ENCODE data around the gene CPT1B.
"Not testable (repeated sequence)": the region's sequence is repeated elsewhere in the genome, so short reads cannot be mapped to it uniquely, and the experiment has no call there.

The CPT1B gene

DNA sequence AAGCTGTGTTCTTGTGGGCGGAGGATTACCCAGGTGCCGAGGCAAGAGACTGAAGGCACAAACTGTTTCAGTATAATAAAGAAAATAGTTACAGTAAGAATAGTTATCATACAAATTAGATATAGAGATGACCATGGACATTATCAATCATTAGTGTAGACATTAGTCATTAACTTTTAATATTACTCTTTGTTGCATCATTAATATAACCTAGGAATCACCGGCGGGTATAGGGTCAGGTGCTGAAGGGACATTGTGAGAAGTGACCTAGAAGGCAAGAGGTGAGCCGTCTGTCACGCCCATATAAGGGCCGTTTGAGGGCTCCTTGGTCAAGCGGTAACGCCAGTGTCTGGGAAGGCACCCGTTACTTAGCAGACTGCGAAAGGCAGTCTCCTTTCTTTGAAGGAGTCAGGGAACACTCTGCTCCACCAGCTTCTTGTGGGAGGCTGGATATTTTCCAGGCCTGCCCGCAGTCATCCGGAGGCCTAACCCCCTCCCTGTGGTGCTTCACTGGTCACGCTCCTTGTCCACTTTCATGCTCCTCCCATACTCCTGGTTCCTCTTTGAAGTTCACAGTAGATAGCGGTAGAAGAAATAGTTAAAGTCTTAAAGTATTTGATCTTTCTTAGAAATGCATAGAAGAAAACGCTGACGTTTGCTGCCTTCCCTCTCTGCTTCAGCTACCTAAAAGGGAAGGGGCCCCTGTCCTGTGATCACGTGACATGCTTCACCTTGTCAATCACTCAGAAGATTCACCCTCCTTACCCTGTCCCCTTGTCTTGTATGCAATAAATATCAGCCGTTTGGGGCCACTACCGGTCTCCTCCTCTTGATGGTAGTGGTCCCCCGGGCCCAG, 44.1 kb downstream of the CPT1B start:
- Histone ChIP-seq H3K4me1 (ENCODE audit: control insufficient read depth in 1 of 2, insufficient read depth in 2 of 2, low read length in 2 of 2) (peaks cover 19 to 20% of the 10 kb centered on the region in 2 donors), H3K27ac (ENCODE audit: low read depth, low read length) (peak overlapping the region; percentile 26), H3K9ac (ENCODE audit: low read depth in 1 of 2, low read length in 2 of 2) (peak overlapping the region in 1 of 2 donors; percentile 18)
- H3K9me3 ChIP-seq (ENCODE audit: control insufficient read depth in 1 of 2, low read length in 2 of 2); H3K36me3 ChIP-seq (ENCODE audit: control insufficient read depth in 1 of 2, insufficient read depth in 2 of 2, low read length in 2 of 2); H3K4me3 ChIP-seq (ENCODE audit: low read depth in 1 of 2, low read length in 2 of 2); H3K27me3 ChIP-seq (ENCODE audit: control insufficient read depth in 1 of 2, insufficient read depth in 2 of 2, low read length in 2 of 2): not testable (repeated sequence)

DNA sequence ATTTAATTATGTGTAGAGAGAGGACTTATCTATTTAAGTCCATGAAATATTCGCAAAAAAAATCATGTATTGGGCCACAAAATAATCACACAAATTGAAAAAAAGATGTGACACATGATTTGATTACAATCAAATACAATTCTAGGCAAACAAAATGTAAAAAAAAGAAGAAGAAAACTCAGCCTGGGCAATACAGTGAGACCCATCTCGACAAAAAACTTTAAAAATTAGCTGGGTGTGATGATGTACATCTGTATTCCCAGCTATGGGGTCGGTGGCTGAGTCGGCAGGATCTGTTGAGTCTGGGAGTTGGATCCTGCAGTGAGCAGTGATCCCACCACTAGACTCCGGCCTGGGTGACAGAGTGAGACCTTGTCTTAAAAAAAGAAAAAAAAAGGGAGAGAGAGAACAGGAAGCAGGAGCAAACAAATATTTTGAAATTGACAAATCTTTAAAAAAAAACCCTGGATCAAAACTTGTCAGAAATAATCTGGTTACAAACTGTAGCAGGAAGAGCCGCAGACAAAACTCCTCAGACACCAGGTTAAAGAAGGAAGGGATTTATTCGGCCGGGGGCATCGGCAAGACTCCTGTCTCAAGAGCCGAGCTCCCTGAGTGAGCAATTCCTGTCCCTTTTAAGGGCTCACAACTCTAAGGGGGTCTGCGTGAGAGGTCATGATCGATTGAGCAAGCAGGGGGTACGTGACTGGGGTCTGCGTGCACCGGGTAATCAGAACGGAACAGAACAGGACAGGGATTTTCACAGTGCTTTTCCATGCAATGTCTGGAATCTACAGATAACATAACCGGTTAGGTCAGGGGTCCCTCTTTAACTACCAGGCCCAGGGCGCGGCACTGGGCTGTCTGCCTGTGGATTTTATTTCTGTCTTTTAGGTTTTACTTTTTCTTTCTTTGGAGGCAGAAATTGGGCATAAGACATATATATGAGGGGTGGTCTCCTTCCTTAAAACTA, 45.1 kb downstream of the CPT1B start:
- peaks cover 21% of the 10 kb centered on the region in 2 donors for H3K4me1 ChIP-seq (ENCODE audit: control insufficient read depth in 1 of 2, insufficient read depth in 2 of 2, low read length in 2 of 2)
- H3K36me3 ChIP-seq (ENCODE audit: control insufficient read depth in 1 of 2, insufficient read depth in 2 of 2, low read length in 2 of 2): no peaks in the 10 kb centered on the region
- peak overlapping the region in 1 of 2 donors; percentile 98 for H3K9ac ChIP-seq (ENCODE audit: low read depth in 1 of 2, low read length in 2 of 2)
- H3K9me3 ChIP-seq (ENCODE audit: control insufficient read depth in 1 of 2, low read length in 2 of 2): no peaks in the 10 kb centered on the region
- H3K27ac ChIP-seq (ENCODE audit: low read depth, low read length): no peak overlapping the region
- H3K27me3 ChIP-seq (ENCODE audit: control insufficient read depth in 1 of 2, insufficient read depth in 2 of 2, low read length in 2 of 2): no peaks in the 10 kb centered on the region
- H3K4me3 ChIP-seq (ENCODE audit: low read depth in 1 of 2, low read length in 2 of 2): no peak overlapping the region

DNA sequence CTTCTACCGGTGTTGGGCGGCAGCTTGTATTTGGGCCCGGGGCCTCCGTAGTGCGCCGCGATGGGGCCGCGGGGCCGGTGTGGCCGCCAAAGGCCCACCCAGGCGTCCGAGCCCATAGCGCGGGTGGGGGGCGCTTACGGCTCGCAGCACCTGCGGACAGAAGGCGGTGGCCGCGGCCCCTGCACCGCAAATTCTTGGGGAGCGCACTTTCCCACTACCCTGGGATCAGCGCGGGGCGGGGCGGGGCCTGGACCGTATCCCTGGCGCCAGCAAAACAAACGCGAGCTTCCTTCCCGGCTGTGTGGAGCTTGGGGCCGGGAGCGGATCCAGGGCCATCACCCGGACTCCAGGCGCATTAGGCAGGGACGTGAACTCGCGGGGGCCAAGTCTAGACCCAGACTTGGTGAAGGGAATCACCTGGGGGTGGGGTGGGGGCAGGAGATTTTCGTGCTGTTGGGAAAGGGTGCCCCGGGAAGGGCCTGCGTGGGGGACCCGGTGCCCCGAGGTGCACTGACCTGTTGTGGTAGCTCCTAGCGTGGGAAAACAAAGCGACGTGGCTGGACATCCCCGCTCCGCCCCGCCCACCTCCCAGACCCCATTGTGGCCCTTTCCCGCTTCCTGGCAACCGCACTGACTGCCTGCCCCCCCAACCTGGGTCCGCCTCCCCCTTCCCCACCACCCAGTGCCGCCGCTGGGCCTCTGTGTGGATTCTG, 46.1 kb downstream of the CPT1B start:
- peak overlapping the region; percentile 98 for H3K9ac ChIP-seq (ENCODE audit: low read depth in 1 of 2, low read length in 2 of 2)
- peak overlapping the region; percentile 66 to 85 for H3K4me3 ChIP-seq (ENCODE audit: low read depth in 1 of 2, low read length in 2 of 2)
- H3K4me1 ChIP-seq (ENCODE audit: control insufficient read depth in 1 of 2, insufficient read depth in 2 of 2, low read length in 2 of 2): peaks cover 28 to 30% of the 10 kb centered on the region in 2 donors
- no peaks in the 10 kb centered on the region for H3K27me3 ChIP-seq (ENCODE audit: control insufficient read depth in 1 of 2, insufficient read depth in 2 of 2, low read length in 2 of 2)
- no peaks in the 10 kb centered on the region for H3K36me3 ChIP-seq (ENCODE audit: control insufficient read depth in 1 of 2, insufficient read depth in 2 of 2, low read length in 2 of 2)
- no peaks in the 10 kb centered on the region for H3K9me3 ChIP-seq (ENCODE audit: control insufficient read depth in 1 of 2, low read length in 2 of 2)
- peak overlapping the region; percentile 99 for H3K27ac ChIP-seq (ENCODE audit: low read depth, low read length)

DNA sequence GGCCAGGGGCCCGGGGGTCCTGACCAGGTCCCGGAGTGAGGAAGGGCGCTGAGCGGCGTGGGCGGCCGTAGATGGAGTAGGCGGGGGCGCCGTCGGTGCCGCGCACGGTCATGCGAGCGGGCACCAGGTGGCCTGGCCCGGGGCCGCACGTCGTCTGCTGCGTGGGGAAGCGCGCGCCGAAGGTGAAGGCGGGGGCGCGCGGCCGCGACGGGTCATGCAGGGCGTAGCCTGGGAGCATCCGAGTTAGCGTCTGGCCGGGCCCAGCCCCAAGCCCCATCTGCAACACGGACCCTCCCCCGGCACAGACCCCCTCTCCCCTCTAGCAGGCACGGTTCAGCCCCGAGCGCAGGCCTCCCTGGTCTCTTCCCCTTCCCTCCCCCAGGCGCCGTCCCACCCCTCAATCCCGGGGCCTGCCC, 46.7 kb downstream of the CPT1B start:
- H3K9me3 ChIP-seq (ENCODE audit: control insufficient read depth in 1 of 2, low read length in 2 of 2): no peaks in the 10 kb centered on the region
- H3K4me1 ChIP-seq (ENCODE audit: control insufficient read depth in 1 of 2, insufficient read depth in 2 of 2, low read length in 2 of 2): peaks cover 33 to 36% of the 10 kb centered on the region in 2 donors
- H3K27ac ChIP-seq (ENCODE audit: low read depth, low read length): peak overlapping the region; percentile 99
- H3K9ac ChIP-seq (ENCODE audit: low read depth in 1 of 2, low read length in 2 of 2): peak overlapping the region; percentile 98
- no peaks in the 10 kb centered on the region for H3K36me3 ChIP-seq (ENCODE audit: control insufficient read depth in 1 of 2, insufficient read depth in 2 of 2, low read length in 2 of 2)
- no peaks in the 10 kb centered on the region for H3K27me3 ChIP-seq (ENCODE audit: control insufficient read depth in 1 of 2, insufficient read depth in 2 of 2, low read length in 2 of 2)
- H3K4me3 ChIP-seq (ENCODE audit: low read depth in 1 of 2, low read length in 2 of 2): peak overlapping the region; percentile 66 to 85

DNA sequence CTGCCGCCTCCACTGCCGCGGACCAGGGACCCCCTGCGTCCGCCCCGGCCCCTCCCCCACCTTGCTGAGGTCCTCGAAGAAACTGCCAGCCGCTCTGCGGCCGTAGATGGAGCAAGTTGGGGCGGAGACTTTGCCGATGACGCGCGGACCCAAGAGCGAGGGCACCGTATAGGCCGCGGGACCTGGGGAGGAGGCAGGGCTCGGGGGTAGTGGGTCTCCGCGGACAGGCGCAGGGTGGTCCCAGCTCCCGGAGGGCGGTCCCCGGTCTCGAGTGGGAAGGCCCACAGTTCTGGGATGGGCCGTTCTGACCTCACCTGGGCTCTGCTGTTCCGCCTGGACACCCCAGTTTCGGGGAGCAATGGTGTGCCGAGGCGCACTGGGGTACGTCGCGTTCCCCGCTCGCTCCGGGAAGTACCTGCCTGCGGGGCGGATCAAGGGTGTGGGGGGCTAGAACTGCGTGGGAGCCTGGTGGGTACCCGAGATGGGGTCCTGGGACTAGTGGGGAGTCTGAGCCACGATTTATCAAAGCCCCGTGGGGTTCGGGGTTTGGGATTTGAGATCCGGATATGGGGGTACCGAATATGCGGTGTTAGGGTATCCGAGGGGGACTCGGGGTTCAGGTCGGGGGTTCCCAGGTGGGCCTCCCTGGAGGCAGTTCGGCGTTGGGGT, 47.2 kb downstream of the CPT1B start:
- Histone ChIP-seq H3K36me3 (ENCODE audit: control insufficient read depth in 1 of 2, insufficient read depth in 2 of 2, low read length in 2 of 2) (no peaks in the 10 kb centered on the region), H3K9ac (ENCODE audit: low read depth in 1 of 2, low read length in 2 of 2) (peak overlapping the region; percentile 98), H3K27me3 (ENCODE audit: control insufficient read depth in 1 of 2, insufficient read depth in 2 of 2, low read length in 2 of 2) (no peaks in the 10 kb centered on the region), H3K27ac (ENCODE audit: low read depth, low read length) (peak overlapping the region; percentile 99), H3K4me3 (ENCODE audit: low read depth in 1 of 2, low read length in 2 of 2) (peak overlapping the region; percentile 66 to 85), H3K9me3 (ENCODE audit: control insufficient read depth in 1 of 2, low read length in 2 of 2) (no peaks in the 10 kb centered on the region), H3K4me1 (ENCODE audit: control insufficient read depth in 1 of 2, insufficient read depth in 2 of 2, low read length in 2 of 2) (peaks cover 35 to 37% of the 10 kb centered on the region in 2 donors)

DNA sequence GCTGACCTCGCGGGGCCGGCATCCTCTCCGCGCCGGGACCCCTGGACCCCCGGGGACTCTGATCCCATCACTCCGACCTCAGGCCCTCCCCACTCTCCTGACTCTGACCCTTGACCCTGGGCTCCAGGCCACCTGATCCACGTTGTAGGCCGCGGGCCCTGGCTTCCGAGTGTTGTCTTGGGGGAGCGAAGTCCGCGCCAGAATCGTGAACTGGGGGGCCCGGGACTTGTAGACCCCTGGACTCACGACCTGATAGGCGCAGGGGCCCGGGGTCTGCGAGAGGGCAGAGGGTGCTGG, 47.7 kb downstream of the CPT1B start:
- Histone ChIP-seq H3K4me3 (ENCODE audit: low read depth in 1 of 2, low read length in 2 of 2) (peak overlapping the region; percentile 66 to 85), H3K36me3 (ENCODE audit: control insufficient read depth in 1 of 2, insufficient read depth in 2 of 2, low read length in 2 of 2) (no peaks in the 10 kb centered on the region), H3K9me3 (ENCODE audit: control insufficient read depth in 1 of 2, low read length in 2 of 2) (no peaks in the 10 kb centered on the region), H3K9ac (ENCODE audit: low read depth in 1 of 2, low read length in 2 of 2) (peak overlapping the region; percentile 98), H3K4me1 (ENCODE audit: control insufficient read depth in 1 of 2, insufficient read depth in 2 of 2, low read length in 2 of 2) (peaks cover 35 to 37% of the 10 kb centered on the region in 2 donors), H3K27ac (ENCODE audit: low read depth, low read length) (peak overlapping the region; percentile 99), H3K27me3 (ENCODE audit: control insufficient read depth in 1 of 2, insufficient read depth in 2 of 2, low read length in 2 of 2) (no peaks in the 10 kb centered on the region)

DNA sequence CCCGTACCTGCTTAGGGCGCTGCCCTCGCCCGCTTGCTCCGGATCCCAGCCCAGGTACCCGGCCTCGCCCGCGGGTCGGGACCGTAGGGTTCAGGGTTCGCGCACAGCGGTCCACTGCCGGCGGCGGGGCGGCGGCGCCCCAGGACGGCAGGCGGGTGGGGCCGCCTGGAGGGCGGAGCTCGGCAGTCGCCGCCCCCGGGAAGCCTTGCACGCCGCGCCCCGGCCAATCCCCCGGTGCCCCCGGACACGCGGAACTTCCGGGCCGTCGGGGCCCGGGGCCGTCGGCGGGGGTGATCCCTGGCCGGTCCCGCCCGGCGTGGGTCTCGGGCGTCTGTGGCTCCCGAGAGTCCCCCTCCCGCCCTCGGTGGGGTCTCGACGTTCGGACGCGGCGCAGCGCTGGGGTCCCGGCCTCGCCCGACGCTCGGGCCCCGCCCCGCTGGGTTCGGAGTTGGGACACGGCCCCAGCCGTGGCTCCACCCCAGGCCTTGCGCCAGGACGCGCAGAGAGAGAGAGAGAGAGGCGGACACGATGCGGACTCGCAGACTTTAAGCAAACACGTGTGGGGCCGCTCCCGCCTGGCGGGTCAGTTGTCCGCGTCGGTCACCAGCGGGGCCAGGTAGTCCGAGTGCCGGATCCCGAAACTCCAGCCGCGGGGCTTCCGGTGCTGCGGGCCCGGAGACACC, 48.2 kb downstream of the CPT1B start, which contains the start of gene TYMP:
Gene TYMP (minus strand): TSS at position 116 of the 683 bp plus-strand sequence. CDS start 303 bp downstream, outside the sequence.
- peak within 1 kb of the TSS; percentile 99 for H3K27ac ChIP-seq (ENCODE audit: low read depth, low read length)
- H3K9ac ChIP-seq (ENCODE audit: low read depth in 1 of 2, low read length in 2 of 2): peak within 1 kb of the TSS; percentile 98
- H3K4me1 ChIP-seq (ENCODE audit: control insufficient read depth in 1 of 2, insufficient read depth in 2 of 2, low read length in 2 of 2): peaks cover 35 to 37% of the 10 kb centered on the region in 2 donors
- H3K4me3 ChIP-seq (ENCODE audit: low read depth in 1 of 2, low read length in 2 of 2): peak within 1 kb of the TSS; percentile 66 to 85
- H3K9me3 ChIP-seq (ENCODE audit: control insufficient read depth in 1 of 2, low read length in 2 of 2): no peaks in the 10 kb centered on the region
- no peaks in the 10 kb centered on the region for H3K36me3 ChIP-seq (ENCODE audit: control insufficient read depth in 1 of 2, insufficient read depth in 2 of 2, low read length in 2 of 2)
- H3K27me3 ChIP-seq (ENCODE audit: control insufficient read depth in 1 of 2, insufficient read depth in 2 of 2, low read length in 2 of 2): no peaks in the 10 kb centered on the region

DNA sequence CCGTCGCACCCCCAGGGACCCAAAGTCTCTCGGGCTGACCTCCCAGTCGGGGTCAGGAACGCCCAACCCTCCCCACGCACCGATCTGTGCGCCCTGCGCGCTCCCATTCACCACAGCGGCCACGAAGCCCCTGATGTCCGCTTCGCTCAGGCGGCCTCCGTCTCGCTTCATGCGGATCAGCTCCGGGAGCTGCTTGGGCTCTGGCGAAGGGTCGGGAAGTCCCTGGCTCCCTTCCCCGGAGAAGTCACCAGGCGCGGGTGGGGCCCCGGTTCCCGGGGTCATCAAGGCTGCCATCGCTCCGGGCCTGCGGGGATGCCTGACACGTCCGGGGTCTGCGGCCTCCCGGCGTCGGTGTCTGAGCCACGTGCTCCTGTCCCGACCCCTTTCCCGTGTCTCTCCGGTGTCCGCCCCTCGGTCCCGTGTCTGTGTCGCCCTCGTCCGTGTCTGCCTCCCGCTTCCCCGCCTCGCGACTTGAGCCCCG, 48.8 kb downstream of the CPT1B start:
- Histone ChIP-seq H3K27ac (ENCODE audit: low read depth, low read length) (peak overlapping the region; percentile 81), H3K9me3 (ENCODE audit: control insufficient read depth in 1 of 2, low read length in 2 of 2) (no peaks in the 10 kb centered on the region), H3K27me3 (ENCODE audit: control insufficient read depth in 1 of 2, insufficient read depth in 2 of 2, low read length in 2 of 2) (no peaks in the 10 kb centered on the region), H3K9ac (ENCODE audit: low read depth in 1 of 2, low read length in 2 of 2) (peak overlapping the region; percentile 78 to 98), H3K36me3 (ENCODE audit: control insufficient read depth in 1 of 2, insufficient read depth in 2 of 2, low read length in 2 of 2) (no peaks in the 10 kb centered on the region), H3K4me3 (ENCODE audit: low read depth in 1 of 2, low read length in 2 of 2) (peak overlapping the region; percentile 66 to 85), H3K4me1 (ENCODE audit: control insufficient read depth in 1 of 2, insufficient read depth in 2 of 2, low read length in 2 of 2) (peaks cover 36 to 43% of the 10 kb centered on the region in 2 donors)

Data from duodenal mucosa (tissue), 2 donors.